Aorta (tissue), 5 donors: Measurements from ENCODE around the gene POLR3F. TPM values are rescaled to one million over a fixed set of nuclear protein-coding genes. Genes with fewer than 3 reads are reported as not detected.
"Not testable (repeated sequence)": the region's sequence is repeated elsewhere in the genome, so short reads cannot be mapped to it uniquely, and the experiment has no call there.

Experiments
- ATAC-seq: fragments of 200-7000 bp; cut with Tn5 transposase; one replicate; pipeline ENCODE4 v1.9.1; 2022; ENCODE audit warnings: moderate library complexity; ENCODE audit not compliant: low FRiP score
- DNase-seq, 2 donors: peaks; one replicate each; pipeline ENCODE4 v3.0.0-alpha.2; 2020
- H3K27ac ChIP-seq, 2 donors: one replicate each; pipeline ENCODE4 v1.5.1; 2013; ENCODE audit warnings: low read length in 2 of 2, mild to moderate bottlenecking in 2 of 2, moderate library complexity in 2 of 2, control low read depth in 1 of 2, inconsistent platforms in 1 of 2, low read depth in 1 of 2
- H3K27me3 ChIP-seq, 2 donors: one replicate each; pipeline ENCODE4 v1.6.1; 2013; ENCODE audit warnings: control low read depth in 1 of 2, low read length in 1 of 2, mild to moderate bottlenecking in 1 of 2, moderate library complexity in 1 of 2; ENCODE audit not compliant: insufficient read depth in 2 of 2, control insufficient read depth in 1 of 2
- H3K36me3 ChIP-seq, 2 donors: one replicate each; pipeline ENCODE4 v1.6.1; 2013; ENCODE audit warnings: control low read depth in 1 of 2, low read length in 1 of 2, mild to moderate bottlenecking in 1 of 2; ENCODE audit not compliant: insufficient read depth in 2 of 2, control insufficient read depth in 1 of 2
- H3K4me1 ChIP-seq, 2 donors: one replicate each; pipeline ENCODE4 v1.6.1; 2013; ENCODE audit warnings: low read length in 2 of 2, control low read depth in 1 of 2, mild to moderate bottlenecking in 1 of 2, moderate library complexity in 1 of 2; ENCODE audit not compliant: insufficient read depth in 2 of 2, control insufficient read depth in 1 of 2
- H3K4me3 ChIP-seq, 2 donors: one replicate each; pipeline ENCODE4 v1.5.1; 2013; ENCODE audit warnings: low read length in 2 of 2, control low read depth in 1 of 2, mild to moderate bottlenecking in 1 of 2
- H3K9me3 ChIP-seq: one replicate; pipeline ENCODE4 v1.6.1; 2013; ENCODE audit warnings: mild to moderate bottlenecking, low read length; ENCODE audit not compliant: control insufficient read depth
- WGBS, 2 donors: extraction: QIAGEN DNeasy Blood & Tissue Kit; methylation state at CpG; one replicate each; pipeline ENCODE4 v1.1.7; 2013; 5-methylcytosine and 5-hydroxymethylcytosine counted together
- intact Hi-C, 2 donors: fragments of 100-400 bp; cut with DNase I; formaldehyde crosslinking; loops; one replicate each; pipeline versions ENCODE4 v1.14.2 to v1.15.0; 2022
- polyA plus RNA-seq, 2 donors: library from polyadenylated mRNA; stranded (reverse); fragments of 200-250 nt; gene quantifications; one replicate each; pipeline ENCODE4 v1.2.3, GENCODE V29; 2013
- total RNA-seq, 2 donors: library from RNA; stranded (reverse); fragmentation: NEBNext Ultra II Directional; extraction: Animal tissue kit (Norgen Biotek cat#: 25700); gene quantifications; one replicate each; pipeline ENCODE4 v1.2.1, GENCODE V29; 2021
- donor health status: healthy with polysubstance abuse.
- donor health status: Bipolar disorder and iron deficiency.
- donor health status: DM: no; HTN: no; CAD: no.
- donor health status: DM: no; HTN: no; CAD: no.
- donor health status: DM: yes; HTN: yes; CAD: no.

POLR3F gene
- total and polyA plus RNA-seq, 4 donors: 5.6 to 20.4 (median 7.8) TPM

DNA sequence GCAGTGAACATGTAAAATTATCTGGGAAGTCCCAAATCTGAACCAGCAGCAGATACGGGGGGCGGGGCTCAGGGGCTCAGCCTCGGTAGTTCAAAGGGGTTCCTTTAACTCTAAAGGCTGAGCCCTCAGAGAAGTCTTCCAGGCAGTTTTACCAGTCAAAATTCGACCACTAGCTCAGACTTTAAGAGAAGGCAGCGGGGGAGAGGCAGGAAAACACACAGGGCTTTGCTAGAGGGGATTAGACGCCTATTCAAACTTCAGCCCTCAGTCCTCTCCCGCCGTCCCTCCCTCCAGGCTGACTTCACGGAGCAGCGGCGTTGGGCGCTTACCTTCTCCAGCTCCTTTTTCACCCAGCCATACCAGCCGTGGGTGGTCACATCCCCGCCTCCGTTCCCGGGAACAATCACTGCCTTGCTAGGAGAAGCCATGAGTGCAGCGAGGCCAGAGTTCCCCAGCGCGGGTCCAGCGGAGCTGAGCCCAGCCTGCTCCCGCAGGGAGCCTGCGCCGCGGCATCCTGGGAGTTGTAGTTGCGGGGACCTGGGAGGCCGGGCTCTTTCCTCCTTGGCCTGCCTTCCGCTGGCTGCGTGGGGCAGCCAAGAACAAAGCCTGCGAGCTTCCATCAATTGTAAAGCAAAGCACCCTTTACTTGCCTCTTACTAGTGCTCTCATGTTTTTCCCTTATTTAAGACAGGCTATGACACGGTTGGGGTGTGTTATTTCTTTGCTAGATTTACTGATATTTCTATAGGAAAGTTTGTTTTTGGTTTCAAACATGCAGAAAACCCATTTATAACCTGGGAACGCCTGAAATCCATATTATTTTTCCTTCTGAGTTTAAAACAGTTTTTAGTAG is 29.8 kb downstream of the POLR3F start, which contains the start of gene RBBP9:
Gene RBBP9 (minus strand): TSS at position 486 of the 853 bp plus-strand sequence. CDS start 58 bp downstream, at position 428.
- peak; percentile 93 to 96 for DNase-seq
- Histone ChIP-seq H3K36me3 (peaks cover 0 to 5% of the 10 kb centered on the region in 2 donors), H3K4me3 (peak within 1 kb of the TSS; percentile 44 to 86), H3K27ac (peak within 1 kb of the TSS in 1 of 2 donors; percentile 55), H3K4me1 (no peaks in the 10 kb centered on the region), H3K9me3 (no peaks in the 10 kb centered on the region), H3K27me3 (no peaks in the 10 kb centered on the region)
- intact Hi-C loops: loop anchor here in 1 of 2 donors (1.0 kb wide), 1 partner anchor 9 kb away; no protein-coding TSS in a partner anchor
- WGBS, 2 donors: 2 to 3% methylated on average over 31 of the region's 31 CpGs
- ATAC-seq: peak; percentile 97

DNA sequence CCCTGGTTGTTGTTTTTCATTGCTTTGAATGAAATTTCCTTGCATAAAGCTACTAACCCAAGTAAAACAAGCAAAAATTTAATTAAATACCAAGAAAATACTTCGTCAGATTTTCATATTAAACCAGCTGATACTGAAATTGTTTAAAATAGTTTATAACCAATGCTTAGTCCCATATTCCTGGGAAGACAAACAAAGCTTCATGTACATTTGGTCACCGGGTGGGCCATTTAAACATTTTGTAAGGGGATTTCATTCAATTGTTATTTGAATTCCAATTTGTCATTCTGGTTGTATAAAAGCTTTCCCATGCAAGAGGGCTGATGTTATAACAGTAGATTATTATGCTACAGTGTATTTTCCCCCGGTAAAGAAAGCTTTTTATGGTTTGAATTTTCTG is 30.4 kb downstream of the POLR3F start:
- Histone ChIP-seq H3K9me3 (no peaks in the 10 kb centered on the region), H3K36me3 (peaks cover 0 to 3% of the 10 kb centered on the region in 2 donors), H3K27ac (no peak overlapping the region), H3K27me3 (no peaks in the 10 kb centered on the region), H3K4me3 (no peak overlapping the region), H3K4me1 (no peaks in the 10 kb centered on the region)
- 93 to 95% methylated on average over 3 of the region's 3 CpGs for WGBS, 2 donors
- DNase-seq: no peak
- ATAC-seq: no peak
- intact Hi-C loops: loop anchor here in 1 of 2 donors (1.0 kb wide), 1 partner anchor 9 kb away; no protein-coding TSS in a partner anchor

DNA sequence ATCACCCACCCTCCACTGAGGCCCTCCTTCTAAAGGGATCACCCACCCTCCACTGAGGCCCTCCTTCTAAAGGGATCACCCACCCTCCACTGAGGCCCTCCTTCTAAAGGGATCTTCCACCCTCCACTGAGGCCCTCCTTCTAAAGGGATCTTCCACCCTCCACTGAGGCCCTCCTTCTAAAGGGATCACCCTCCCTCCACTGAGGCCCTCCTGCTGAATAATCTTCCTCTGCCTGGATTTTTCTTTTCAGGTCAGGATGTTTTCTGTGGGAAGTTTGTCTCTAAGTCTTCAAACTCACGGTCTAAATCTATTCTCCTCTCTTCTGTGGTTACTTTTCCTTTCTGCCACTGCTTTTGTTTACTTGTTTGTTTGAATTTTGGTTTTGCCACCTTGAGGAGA is 34.5 kb downstream of the POLR3F start:
- intact Hi-C loops: loop anchor here in 1 of 2 donors (5.0 kb wide), 1 partner anchor 214 kb away; the partner anchor contains the start of gene ZNF133
- H3K4me3 ChIP-seq, H3K27me3 ChIP-seq, H3K27ac ChIP-seq, H3K4me1 ChIP-seq, DNase-seq, ATAC-seq, H3K36me3 ChIP-seq, H3K9me3 ChIP-seq: not testable (repeated sequence)
- 70 to 77% methylated on average over 1 of the region's 1 CpG for WGBS, 2 donors

DNA sequence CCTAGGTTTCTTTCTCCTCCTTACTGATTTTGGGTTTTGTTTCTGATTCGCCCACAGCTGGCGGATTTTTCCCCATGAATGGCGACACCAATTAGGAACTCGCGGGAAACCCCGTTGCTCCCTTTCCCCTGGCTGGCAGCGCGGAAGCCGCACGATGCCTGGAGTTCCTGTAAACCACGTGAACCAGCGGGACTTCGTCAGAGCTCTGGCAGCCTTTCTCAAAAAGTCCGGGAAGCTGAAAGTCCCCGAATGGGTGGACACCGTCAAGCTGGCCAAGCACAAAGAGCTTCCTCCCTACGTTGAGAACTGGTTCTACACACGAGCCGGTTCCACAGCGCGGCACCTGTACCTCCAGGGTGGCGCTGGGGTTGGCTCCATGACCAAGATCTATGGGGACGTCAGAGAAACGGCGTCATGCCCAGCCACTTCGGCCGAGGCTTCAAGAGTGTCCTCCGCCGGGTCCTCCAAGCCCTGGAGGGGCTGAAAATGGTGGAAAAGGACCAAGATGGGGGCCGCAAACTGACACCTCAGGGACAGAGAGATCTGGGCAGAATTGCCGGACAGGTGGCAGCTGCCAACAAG is 37.4 kb downstream of the POLR3F start:
- Histone ChIP-seq H3K27me3 (no peaks in the 10 kb centered on the region), H3K4me1 (no peaks in the 10 kb centered on the region)

DNA sequence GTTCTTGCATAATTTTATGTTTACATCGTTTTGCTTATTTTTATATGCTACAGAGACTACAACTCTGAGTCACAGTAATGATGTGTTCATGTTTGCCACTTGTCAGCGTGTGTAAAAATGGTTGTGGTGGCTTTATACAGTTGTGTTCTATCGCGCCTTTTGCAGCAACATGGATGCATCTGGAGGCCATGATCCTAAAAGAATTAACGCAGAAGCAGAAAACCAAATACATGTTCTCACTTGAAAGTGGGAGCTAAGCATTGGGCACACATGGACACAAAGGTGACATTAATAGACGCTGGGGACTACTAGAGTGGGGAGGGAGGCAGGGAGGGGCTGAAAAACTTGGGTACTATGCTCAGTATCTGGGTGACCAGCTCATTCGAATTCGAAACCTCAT is 39.6 kb downstream of the POLR3F start:
- H3K36me3 ChIP-seq: no peaks in the 10 kb centered on the region
- intact Hi-C loops: loop anchor here (1.0 to 5.0 kb wide), 3 partner anchors 9 to 61 kb away; partner anchors contain the start of genes DZANK1 (in 2 of the 2), POLR3F (in 2 of the 2), RBBP9 (in 1 of the 2) and SMIM26 (in 1 of the 2)
- 63 to 65% methylated on average over 8 of the region's 8 CpGs for WGBS, 2 donors
- peak overlapping the region; percentile 49 to 60 for H3K4me3 ChIP-seq
- H3K9me3 ChIP-seq: no peaks in the 10 kb centered on the region
- no peaks in the 10 kb centered on the region for H3K4me1 ChIP-seq
- no peaks in the 10 kb centered on the region for H3K27me3 ChIP-seq
- DNase-seq (no peak), ATAC-seq (no peak)
- peak overlapping the region; percentile 45 to 84 for H3K27ac ChIP-seq

More for the DNA sequence above, 37.4 kb downstream of the POLR3F start:
- Histone ChIP-seq H3K36me3 (no peaks in the 10 kb centered on the region), H3K4me3 (no peak overlapping the region), H3K27ac (peak overlapping the region in 1 of 2 donors; percentile 13), H3K9me3 (no peaks in the 10 kb centered on the region)
- intact Hi-C loops: loop anchor here (5.0 kb wide), 3 partner anchors 37 to 217 kb away; partner anchors contain the start of genes DZANK1 (in 2 of the 2), POLR3F (in 2 of the 2), SMIM26 (in 1 of the 2) and ZNF133 (in 1 of the 2)
- 55 to 67% methylated on average over 31 of the region's 31 CpGs for WGBS, 2 donors
- ATAC-seq (no peak), DNase-seq (peak in 1 of 2 donors; percentile 76)

DNA sequence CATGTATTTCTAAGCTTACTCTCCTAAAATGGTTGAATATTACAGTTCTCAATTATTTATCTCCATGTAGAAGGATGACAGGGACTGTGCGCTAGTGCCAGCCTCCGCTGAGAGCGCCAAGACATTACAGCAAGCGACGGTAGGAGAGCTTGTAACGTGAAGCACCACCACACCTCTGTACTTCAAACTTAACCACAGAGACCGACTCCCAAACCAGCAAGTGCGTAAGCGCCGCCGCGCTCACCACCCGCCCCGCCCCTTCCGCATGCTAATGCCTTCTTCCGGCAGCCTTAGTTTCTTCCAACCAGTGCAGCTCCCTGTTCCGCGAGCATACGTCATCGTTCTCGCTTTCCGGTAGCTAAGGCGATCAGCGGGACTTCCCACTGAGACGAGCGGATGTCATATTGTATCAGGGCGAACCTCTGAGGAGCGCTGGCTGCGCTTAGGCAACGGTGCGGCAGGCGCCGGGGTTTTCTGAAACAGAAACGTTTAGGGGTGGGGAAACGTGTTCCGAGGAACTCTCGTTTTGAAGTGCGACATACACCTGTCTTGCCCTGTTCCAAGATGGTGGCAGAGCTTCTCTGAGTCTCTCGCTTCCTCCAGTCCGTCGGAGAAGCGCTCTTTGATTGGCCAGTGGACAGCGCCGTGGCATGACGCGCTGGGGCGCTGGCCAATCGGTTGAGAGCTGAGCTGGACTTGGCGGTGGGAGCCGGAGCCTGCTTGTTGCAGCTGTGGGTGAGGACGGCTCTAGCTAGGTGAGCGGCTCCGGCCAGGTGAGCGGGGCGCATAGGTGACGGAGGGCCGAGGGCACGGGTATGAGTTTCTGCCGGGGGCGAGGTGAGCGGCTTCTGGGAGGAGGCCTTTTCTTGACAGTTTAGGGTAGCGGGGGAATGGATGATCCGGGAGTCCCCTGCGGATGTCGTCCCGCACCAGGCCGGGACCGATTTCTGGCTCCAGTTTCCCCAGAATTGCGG is 40.3 kb downstream of the POLR3F start, which contains the start of gene SEC23B:
Gene SEC23B (plus strand): TSS at position 723 of the 974 bp plus-strand sequence. CDS start 2,896 bp downstream, outside the sequence.
- no peaks in the 10 kb centered on the region for H3K27me3 ChIP-seq
- H3K9me3 ChIP-seq: no peaks in the 10 kb centered on the region
- 0% methylated on average over 69 of the region's 69 CpGs for WGBS, 2 donors
- H3K36me3 ChIP-seq: no peaks in the 10 kb centered on the region
- DNase-seq: peak; percentile 99
- intact Hi-C loops: loop anchor here (5.0 kb wide), 2 partner anchors 40 to 60 kb away; partner anchors contain the start of genes DZANK1 (in 2 of the 2), POLR3F (in 2 of the 2) and SMIM26 (in 1 of the 2)
- ATAC-seq: peak; percentile 100
- H3K27ac ChIP-seq: peak within 1 kb of the TSS; percentile 45 to 84
- H3K4me1 ChIP-seq: no peaks in the 10 kb centered on the region
- peak within 1 kb of the TSS; percentile 49 to 60 for H3K4me3 ChIP-seq

DNA sequence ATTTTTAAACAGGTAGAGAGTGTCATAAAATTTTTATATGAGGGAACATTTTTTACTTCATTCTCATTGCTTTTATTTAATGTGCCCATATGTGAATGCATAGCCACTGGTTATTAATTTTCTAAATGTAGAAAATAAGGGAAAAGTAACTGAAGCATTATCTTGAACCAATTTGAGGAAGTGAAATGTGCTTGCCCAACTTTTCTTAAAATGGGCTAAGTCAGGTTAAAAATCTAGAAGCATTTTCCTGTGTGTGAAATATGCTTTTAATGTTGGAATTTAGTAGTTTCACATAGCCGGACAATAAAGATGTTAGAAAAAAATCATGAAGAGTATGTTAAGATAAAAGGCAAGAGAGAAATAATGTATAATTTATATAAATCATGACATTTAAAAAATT is 44.4 kb downstream of the POLR3F start:
- ATAC-seq: no peak
- H3K9me3 ChIP-seq: no peaks in the 10 kb centered on the region
- H3K4me1 ChIP-seq: no peaks in the 10 kb centered on the region
- DNase-seq: no peak
- no peaks in the 10 kb centered on the region for H3K27me3 ChIP-seq
- peaks cover 0 to 3% of the 10 kb centered on the region in 2 donors for H3K36me3 ChIP-seq
- intact Hi-C loops: no loop called here
- no peak overlapping the region for H3K27ac ChIP-seq
- WGBS, 2 donors: 89% methylated on average over 1 of the region's 1 CpG
- H3K4me3 ChIP-seq: no peak overlapping the region
